Mesodermal cell (in vitro differentiated cells): ENCODE measurements around the gene DNAAF8.
"Not testable (repeated sequence)": the region's sequence is repeated elsewhere in the genome, so short reads cannot be mapped to it uniquely, and the experiment has no call there.

Experiments
- H3K27ac ChIP-seq: 2 replicates; pipeline ENCODE4 v1.7.0; 2013; ENCODE audit warnings: mild to moderate bottlenecking, low read depth, low read length, moderate library complexity; ENCODE audit not compliant: severe bottlenecking
- H3K36me3 ChIP-seq: 2 replicates; pipeline ENCODE4 v1.7.1; 2013; ENCODE audit warnings: mild to moderate bottlenecking, low read length, moderate library complexity; ENCODE audit not compliant: control insufficient read depth, insufficient read depth
- H3K4me1 ChIP-seq: one replicate; pipeline ENCODE4 v1.7.1; 2013; ENCODE audit warnings: mild to moderate bottlenecking, low read length; ENCODE audit not compliant: insufficient read depth, control insufficient read depth, poor library complexity, severe bottlenecking
- H3K4me3 ChIP-seq: 2 replicates; pipeline ENCODE4 v1.7.0; 2013; ENCODE audit warnings: low read length, control low read depth, mild to moderate bottlenecking; ENCODE audit not compliant: insufficient read depth, poor library complexity, severe bottlenecking; ENCODE audit errors: extremely low read depth
- H3K9me3 ChIP-seq: 2 replicates; pipeline ENCODE4 v1.7.1; 2013; ENCODE audit warnings: mild to moderate bottlenecking, low read length, moderate library complexity; ENCODE audit not compliant: control insufficient read depth
- WGBS, 2 experiments: methylation state at CpG; one replicate each; pipeline ENCODE4 v1.1.5; 2013; ENCODE audit warnings: missing lambda C conversion rate in 2 of 2; ENCODE audit not compliant: insufficient coverage in 2 of 2; 5-methylcytosine and 5-hydroxymethylcytosine counted together

DNAAF8 gene

DNA sequence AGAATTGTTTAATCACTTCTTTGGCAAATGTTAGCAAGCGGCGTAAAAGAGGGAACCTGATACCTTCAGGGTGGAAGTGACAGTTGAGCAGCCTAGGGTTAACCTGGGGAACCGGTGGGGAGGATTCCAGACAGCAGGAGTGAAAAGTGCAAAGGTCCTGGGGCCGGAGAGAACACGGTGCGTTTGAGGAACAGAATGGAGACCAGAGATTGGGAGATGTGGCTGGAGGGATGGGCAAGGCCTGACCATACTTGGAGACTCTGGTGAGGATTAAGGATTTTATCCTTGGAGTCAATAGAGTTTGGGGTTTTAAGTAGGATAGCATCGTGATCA, 34.9 kb downstream of the DNAAF8 start:
- no peak overlapping the region for H3K27ac ChIP-seq
- WGBS, 2 experiments = 96 to 97% methylated on average over 7 of the region's 7 CpGs
- H3K4me3 ChIP-seq = peak overlapping the region; percentile 42

DNA sequence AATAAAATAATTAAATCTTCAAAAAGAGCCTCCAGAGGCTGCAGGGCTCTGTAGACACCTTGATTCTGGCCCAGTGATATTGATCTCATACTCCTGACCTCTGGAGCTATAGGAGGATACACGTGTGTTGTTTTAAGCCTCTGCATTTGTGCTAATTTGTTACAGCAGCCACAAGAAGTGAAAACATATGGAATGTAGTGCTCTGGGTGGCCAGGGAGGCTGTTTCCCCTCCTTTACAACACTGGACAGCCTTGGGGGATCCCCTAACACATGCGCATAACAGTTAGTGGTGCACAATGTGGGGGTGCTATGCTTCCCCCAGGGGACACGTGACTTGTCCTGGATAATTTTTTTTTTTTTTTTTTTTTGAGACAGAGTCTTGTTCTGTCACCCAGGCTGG, 37.3 kb downstream of the DNAAF8 start:
- WGBS, 2 experiments = 83 to 93% methylated on average over 1 to 2 of the region's 3 CpGs

More for the DNA sequence above, 34.9 kb downstream of the DNAAF8 start:
- H3K4me1 ChIP-seq = peaks cover 11% of the 10 kb centered on the region
- no peaks in the 10 kb centered on the region for H3K9me3 ChIP-seq
- peaks cover 14% of the 10 kb centered on the region for H3K36me3 ChIP-seq

DNA sequence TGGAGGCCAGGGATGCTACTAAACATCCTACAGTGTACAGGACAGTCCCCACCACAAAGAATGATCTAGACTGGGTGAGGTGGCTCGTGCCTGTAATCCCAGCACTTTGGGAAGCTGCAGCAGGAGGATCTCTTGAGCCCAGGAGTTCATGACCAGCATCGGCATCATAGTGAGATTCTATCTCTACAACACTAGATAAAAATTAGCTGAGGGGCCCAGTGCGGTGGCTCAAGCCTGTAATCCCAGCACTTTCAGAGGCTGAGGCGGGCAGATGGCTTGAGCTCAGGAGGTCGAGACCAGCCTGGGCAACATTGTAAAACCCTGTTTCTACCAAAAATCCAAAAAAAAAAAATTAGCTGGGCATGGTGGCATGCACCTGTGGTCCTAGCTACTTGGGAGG, 38.0 kb downstream of the DNAAF8 start:
- no peaks in the 10 kb centered on the region for H3K9me3 ChIP-seq
- H3K36me3 ChIP-seq = no peaks in the 10 kb centered on the region
- no peak overlapping the region for H3K4me3 ChIP-seq
- H3K27ac ChIP-seq = no peak overlapping the region
- peaks cover 3% of the 10 kb centered on the region for H3K4me1 ChIP-seq
- WGBS, 2 experiments = 89 to 100% methylated on average over 2 of the region's 5 CpGs

More for the DNA sequence above, 37.3 kb downstream of the DNAAF8 start:
- H3K4me1 ChIP-seq = peaks cover 3% of the 10 kb centered on the region
- H3K36me3 ChIP-seq = no peaks in the 10 kb centered on the region
- H3K27ac ChIP-seq = no peak overlapping the region
- H3K9me3 ChIP-seq = no peaks in the 10 kb centered on the region
- no peak overlapping the region for H3K4me3 ChIP-seq

DNA sequence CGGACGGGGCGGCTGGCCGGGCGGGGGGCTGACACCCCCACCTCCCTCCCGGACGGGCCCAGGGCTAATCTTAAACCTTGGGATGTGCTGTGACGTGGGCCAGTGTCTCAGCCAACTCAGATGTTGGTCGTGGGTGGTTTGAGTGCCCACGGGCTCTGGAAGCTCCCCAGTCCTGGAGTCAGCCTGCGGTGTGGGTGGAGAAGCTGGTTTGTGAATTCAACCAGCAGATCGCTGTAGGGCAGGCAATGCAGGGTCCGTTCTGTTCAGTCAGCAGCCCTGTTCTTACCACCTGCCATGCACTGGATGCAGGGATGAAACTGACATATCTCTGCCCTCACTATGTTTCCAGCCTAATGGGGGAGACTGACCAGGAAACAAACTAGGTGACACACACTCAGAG, 40.7 kb downstream of the DNAAF8 start:
- Histone ChIP-seq H3K36me3 (no peaks in the 10 kb centered on the region), H3K9me3 (no peaks in the 10 kb centered on the region), H3K27ac (no peak overlapping the region), H3K4me1 (no peaks in the 10 kb centered on the region), H3K4me3 (no peak overlapping the region)
- WGBS, 2 experiments = 94 to 96% methylated on average over 8 of the region's 13 CpGs

DNA sequence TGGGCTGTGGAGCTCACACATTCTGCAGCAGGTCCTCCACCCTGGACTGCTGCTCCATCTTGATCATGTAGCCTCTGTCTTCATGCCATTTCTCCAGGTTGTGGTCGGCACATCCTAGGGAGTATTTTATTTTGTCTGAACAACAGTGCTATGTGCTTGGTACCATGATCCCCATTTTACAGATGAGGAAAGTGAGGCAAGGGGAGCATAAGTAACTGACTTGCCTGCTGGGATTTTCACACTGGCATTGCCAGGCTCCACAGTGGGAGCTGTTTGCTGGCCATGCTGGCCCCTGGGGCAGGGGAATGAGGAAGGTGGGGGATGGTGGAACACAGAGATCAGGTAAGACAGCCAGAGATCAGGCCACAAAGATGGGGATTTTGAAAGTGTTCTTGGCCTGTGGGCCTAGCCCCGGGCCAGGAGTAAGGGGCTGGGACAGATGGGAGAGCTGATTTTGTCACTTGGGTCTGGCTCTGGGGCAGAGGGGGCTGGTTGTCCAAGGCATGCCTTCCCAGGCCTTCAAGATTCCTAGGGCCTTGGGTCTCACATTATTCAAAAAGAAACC, 41.9 kb downstream of the DNAAF8 start:
- Histone ChIP-seq H3K9me3 (no peaks in the 10 kb centered on the region), H3K4me1 (no peaks in the 10 kb centered on the region), H3K27ac (no peak overlapping the region), H3K36me3 (no peaks in the 10 kb centered on the region), H3K4me3 (no peak overlapping the region)
- WGBS, 2 experiments = 96 to 100% methylated on average over 1 to 2 of the region's 2 CpGs

DNA sequence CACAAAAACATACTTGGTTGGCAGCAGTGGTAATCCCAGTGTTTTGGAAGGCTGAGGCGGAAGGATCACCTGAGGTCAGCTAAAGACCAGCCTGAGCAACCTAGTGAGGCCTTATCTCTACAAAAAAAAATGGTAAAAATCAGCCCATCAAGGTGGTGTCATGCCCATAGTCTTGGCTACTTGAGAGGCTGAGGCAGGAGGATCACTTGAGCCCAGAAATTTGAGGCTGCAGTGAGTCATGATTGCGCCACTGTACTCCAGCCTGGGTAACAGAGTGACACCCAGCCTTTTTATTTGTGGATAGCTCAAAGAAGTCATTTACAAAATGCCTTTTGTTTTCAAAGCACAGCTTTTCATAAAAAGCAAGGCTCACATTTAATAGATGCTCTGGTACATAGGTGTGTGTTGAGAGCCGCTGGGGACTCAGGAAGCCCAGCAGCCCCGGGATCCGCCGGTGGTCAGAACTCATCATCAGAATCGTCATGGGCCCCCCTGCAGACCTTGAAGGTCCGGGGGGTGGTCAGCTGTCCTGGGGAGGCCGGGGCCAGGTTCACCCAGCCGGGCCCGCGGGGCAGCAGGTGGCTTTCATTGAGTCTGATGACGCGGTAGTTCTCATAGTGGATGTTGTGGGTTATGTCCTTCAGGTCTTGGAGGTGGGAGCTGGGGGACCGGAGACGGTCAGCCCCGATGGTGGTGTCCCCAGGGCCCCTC, 43.2 kb downstream of the DNAAF8 start:
- Histone ChIP-seq H3K4me3 (no peak overlapping the region), H3K36me3 (no peaks in the 10 kb centered on the region), H3K4me1 (no peaks in the 10 kb centered on the region), H3K9me3 (no peaks in the 10 kb centered on the region), H3K27ac (no peak overlapping the region)
- 88 to 91% methylated on average over 10 to 16 of the region's 17 CpGs for WGBS, 2 experiments

DNA sequence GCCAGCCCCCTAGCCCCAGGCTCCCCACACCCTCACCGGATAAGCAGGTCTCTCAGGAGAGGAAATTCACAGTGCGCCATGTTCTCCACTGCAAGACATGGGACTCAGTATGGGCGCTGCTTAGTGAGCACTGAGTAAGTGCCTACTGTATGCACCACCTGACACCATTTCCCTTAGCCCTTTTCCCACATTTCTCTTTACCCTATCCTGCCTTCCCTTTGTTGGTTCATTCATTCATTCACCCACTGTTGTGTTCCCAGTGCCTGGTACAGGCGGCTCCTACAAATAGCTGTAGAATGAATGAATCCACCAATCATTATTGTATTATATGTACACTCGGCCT, 43.7 kb downstream of the DNAAF8 start:
- no peak overlapping the region for H3K27ac ChIP-seq
- H3K36me3 ChIP-seq = no peaks in the 10 kb centered on the region
- WGBS, 2 experiments = 93 to 100% methylated on average over 3 of the region's 5 CpGs
- H3K4me1 ChIP-seq = no peaks in the 10 kb centered on the region
- no peaks in the 10 kb centered on the region for H3K9me3 ChIP-seq
- no peak overlapping the region for H3K4me3 ChIP-seq

DNA sequence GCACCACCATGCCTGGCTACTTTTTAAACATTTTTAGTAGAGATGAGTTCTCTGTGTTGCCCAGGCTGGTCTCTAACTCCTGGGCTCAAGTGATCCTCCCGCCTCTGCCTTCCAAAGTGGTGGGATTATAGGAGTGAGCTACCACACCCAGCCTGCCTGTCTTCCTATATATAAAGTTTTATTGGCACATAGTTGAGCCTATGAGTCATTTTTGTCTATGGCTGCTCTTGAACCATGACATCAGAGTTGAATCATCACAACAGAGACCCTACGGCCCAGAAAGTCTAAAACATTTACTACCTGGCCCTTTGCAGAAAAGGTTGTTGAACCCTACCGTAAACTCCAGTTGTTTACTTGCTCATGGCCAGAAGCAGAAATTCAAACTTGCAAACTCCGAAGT, 45.9 kb downstream of the DNAAF8 start:
- no peaks in the 10 kb centered on the region for H3K9me3 ChIP-seq
- no peak overlapping the region for H3K27ac ChIP-seq
- WGBS, 2 experiments = 82 to 100% methylated on average over 3 of the region's 4 CpGs
- H3K4me1 ChIP-seq = no peaks in the 10 kb centered on the region
- no peaks in the 10 kb centered on the region for H3K36me3 ChIP-seq
- H3K4me3 ChIP-seq = no peak overlapping the region

DNA sequence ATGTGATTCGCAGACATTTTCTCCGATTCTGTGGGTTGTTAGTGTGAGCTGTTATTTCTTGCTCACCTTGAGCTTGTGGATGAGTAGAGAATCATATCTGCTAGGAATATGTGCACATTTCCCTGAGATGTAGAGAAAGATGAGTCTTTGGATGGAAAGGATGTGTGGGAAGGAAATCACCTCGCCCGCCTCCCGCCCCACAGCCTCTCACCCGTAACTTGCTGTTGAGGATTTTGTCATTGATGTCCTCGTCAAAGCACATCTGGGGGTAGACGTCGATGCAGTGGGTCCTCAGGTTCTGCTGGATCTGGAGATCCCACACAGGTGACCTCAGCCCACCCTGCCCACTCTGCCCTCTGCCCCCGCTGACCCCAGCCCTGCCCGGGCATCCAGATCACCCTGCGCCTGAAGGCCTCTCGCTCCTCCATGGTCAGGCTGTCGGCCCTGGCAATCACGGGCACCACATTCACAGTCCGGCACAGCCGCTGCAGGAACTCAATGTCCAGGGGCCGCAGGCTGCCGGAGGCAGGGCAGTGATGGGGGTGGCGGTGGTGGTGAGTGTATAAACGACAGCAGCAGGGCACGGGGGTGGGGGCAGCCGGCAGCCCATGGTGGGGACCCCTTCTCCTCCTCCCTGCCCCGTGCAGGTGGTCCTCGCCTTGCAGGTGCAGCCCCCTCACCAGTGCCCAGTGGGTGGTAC, 49.1 kb downstream of the DNAAF8 start:
- Histone ChIP-seq H3K27ac (no peak overlapping the region), H3K4me3 (no peak overlapping the region), H3K4me1 (peaks cover 4% of the 10 kb centered on the region), H3K9me3 (no peaks in the 10 kb centered on the region), H3K36me3 (no peaks in the 10 kb centered on the region)
- 90 to 94% methylated on average over 14 to 19 of the region's 25 CpGs for WGBS, 2 experiments

DNA sequence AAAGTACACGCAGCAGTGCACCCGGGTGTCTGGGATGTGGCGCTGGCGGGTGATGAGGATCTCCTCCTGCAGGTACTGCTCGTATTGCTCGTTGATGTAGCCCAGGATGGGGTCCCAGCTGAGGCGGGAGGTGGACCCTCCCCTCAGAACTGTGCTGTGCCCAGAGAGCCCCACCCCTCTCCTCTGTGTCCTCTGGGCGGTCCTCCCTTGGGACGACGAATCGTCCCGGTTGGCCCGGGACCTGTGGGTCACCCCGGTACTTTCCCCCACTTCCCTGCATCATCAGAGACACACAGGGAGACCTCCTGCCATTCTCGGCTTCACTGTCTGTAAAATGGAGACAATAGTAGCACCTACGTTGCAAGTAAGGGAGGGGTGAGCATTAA, 49.6 kb downstream of the DNAAF8 start:
- Histone ChIP-seq H3K4me3 (no peak overlapping the region), H3K4me1 (peaks cover 5% of the 10 kb centered on the region), H3K9me3 (no peaks in the 10 kb centered on the region), H3K36me3 (no peaks in the 10 kb centered on the region), H3K27ac (no peak overlapping the region)
- 84 to 85% methylated on average over 15 to 16 of the region's 16 CpGs for WGBS, 2 experiments

DNA sequence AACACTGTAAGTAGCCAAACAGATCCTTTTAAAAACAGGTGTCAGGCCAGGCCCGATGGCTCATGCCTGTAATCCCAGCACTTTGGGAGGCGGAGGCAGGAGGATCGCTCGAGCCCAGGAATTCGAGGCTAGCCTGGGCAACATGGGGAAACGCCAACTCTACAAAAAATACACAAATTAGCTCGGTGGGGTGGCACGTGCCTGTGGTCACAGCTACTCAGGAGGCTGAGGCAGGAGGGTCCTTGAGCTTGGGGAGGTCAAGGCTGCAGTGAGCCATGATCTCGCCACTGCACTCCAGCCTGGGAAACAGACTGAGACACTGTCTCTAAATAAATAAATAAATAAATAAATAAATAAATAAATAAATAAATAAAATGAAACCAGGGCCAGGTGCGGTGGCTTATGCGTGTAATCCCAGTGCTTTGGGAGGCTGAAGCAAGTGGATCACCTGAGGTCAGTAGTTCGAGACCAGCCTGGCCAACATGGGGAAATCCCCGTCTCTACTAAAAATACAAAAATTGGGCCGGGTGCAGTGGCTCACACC, 50.2 kb downstream of the DNAAF8 start:
- H3K4me3 ChIP-seq, H3K27ac ChIP-seq, H3K4me1 ChIP-seq, H3K9me3 ChIP-seq, H3K36me3 ChIP-seq: not testable (repeated sequence)
- WGBS, 2 experiments = 87 to 88% methylated on average over 9 to 11 of the region's 14 CpGs
